ENCODE measurements around the gene SLC35E4.
"Not testable (repeated sequence)": the region's sequence is repeated elsewhere in the genome, so short reads cannot be mapped to it uniquely, and the experiment has no call there.

Gene SLC35E4

GRCh38 chr22:30668386-30668710 is 32.8 kb downstream of the SLC35E4 start:
- peak overlapping the region; percentile 74 for H3K4me3 ChIP-seq (ENCODE audit: low read depth, low read length)
- H3K9me3 ChIP-seq (ENCODE audit: severe bottlenecking), result no peaks in the 10 kb centered on the region
- H3K27me3 ChIP-seq (ENCODE audit: insufficient read depth, low read depth, severe bottlenecking), result no peaks in the 10 kb centered on the region
- peaks cover 3% of the 10 kb centered on the region for H3K36me3 ChIP-seq
- H3K27ac ChIP-seq, result peak overlapping the region; percentile 94
- no peak for TF ChIP-seq CTCF (IDR thresholded peaks at IDR 0.05; ENCODE audit: low read depth, low read length)
- no peak for DNase-seq

- DNase-seq, result peak; percentile 54
- Histone ChIP-seq H3K36me3 (no peaks in the 10 kb centered on the region), H3K27me3 (ENCODE audit: insufficient read depth, low read depth, severe bottlenecking) (no peaks in the 10 kb centered on the region), H3K27ac (peak overlapping the region; percentile 1; the same call in 1 of the 2 replicates), H3K9me3 (ENCODE audit: severe bottlenecking) (peaks cover 2% of the 10 kb centered on the region), H3K4me3 (ENCODE audit: low read depth, low read length) (no peak overlapping the region)
- TF ChIP-seq CTCF (IDR thresholded peaks at IDR 0.05; ENCODE audit: low read depth, low read length), result no peak
Measured at GRCh38 chr22:30671071-30671470, 35.5 kb downstream of the SLC35E4 start.

GRCh38 chr22:30673136-30673535 is 37.6 kb downstream of the SLC35E4 start:
- H3K9me3 ChIP-seq (ENCODE audit: severe bottlenecking), result peaks cover 2% of the 10 kb centered on the region
- no peak for TF ChIP-seq CTCF (IDR thresholded peaks at IDR 0.05; ENCODE audit: low read depth, low read length)
- no peaks in the 10 kb centered on the region for H3K36me3 ChIP-seq
- DNase-seq, result no peak
- no peak overlapping the region for H3K27ac ChIP-seq
- H3K4me3 ChIP-seq (ENCODE audit: low read depth, low read length), result no peak overlapping the region
- H3K27me3 ChIP-seq (ENCODE audit: insufficient read depth, low read depth, severe bottlenecking), result no peaks in the 10 kb centered on the region

GRCh38 chr22:30674482-30674881 is 38.9 kb downstream of the SLC35E4 start:
- H3K27ac ChIP-seq, result no peak overlapping the region
- DNase-seq, result no peak
- no peaks in the 10 kb centered on the region for H3K36me3 ChIP-seq
- H3K27me3 ChIP-seq (ENCODE audit: insufficient read depth, low read depth, severe bottlenecking), result no peaks in the 10 kb centered on the region
- peaks cover 2% of the 10 kb centered on the region for H3K9me3 ChIP-seq (ENCODE audit: severe bottlenecking)
- TF ChIP-seq CTCF (IDR thresholded peaks at IDR 0.05; ENCODE audit: low read depth, low read length), result no peak
- no peak overlapping the region for H3K4me3 ChIP-seq (ENCODE audit: low read depth, low read length)

- peak; percentile 68 for DNase-seq
- Histone ChIP-seq H3K9me3 (ENCODE audit: severe bottlenecking) (peaks cover 2% of the 10 kb centered on the region), H3K27me3 (ENCODE audit: insufficient read depth, low read depth, severe bottlenecking) (no peaks in the 10 kb centered on the region), H3K27ac (peak overlapping the region; percentile 72), H3K36me3 (no peaks in the 10 kb centered on the region), H3K4me3 (ENCODE audit: low read depth, low read length) (no peak overlapping the region)
- no peak for TF ChIP-seq CTCF (IDR thresholded peaks at IDR 0.05; ENCODE audit: low read depth, low read length)
Measured at GRCh38 chr22:30675436-30675835, 39.9 kb downstream of the SLC35E4 start.

GRCh38 chr22:30676565-30676964 is 41.0 kb downstream of the SLC35E4 start:
- not testable (repeated sequence) for H3K4me3 ChIP-seq (ENCODE audit: low read depth, low read length); H3K9me3 ChIP-seq (ENCODE audit: severe bottlenecking); H3K36me3 ChIP-seq; DNase-seq; H3K27me3 ChIP-seq (ENCODE audit: insufficient read depth, low read depth, severe bottlenecking); H3K27ac ChIP-seq

- H3K27me3 ChIP-seq (ENCODE audit: insufficient read depth, low read depth, severe bottlenecking); H3K4me3 ChIP-seq (ENCODE audit: low read depth, low read length); H3K27ac ChIP-seq; DNase-seq; H3K36me3 ChIP-seq; H3K9me3 ChIP-seq (ENCODE audit: severe bottlenecking): not testable (repeated sequence)
Measured at GRCh38 chr22:30679895-30680690, 44.5 kb downstream of the SLC35E4 start.

Data from WERI-Rb-1 (cell line).